Neural cell (in vitro differentiated cells): ENCODE data around the gene POLR1A. TPM values are rescaled to one million over a fixed set of nuclear protein-coding genes. Genes with fewer than 3 reads are reported as not detected.

Experiments
- H2AFZ ChIP-seq: fragments of 200-600, 300-800 bp; sonication (generic), shearing (Covaris generic); 2 replicates; pipeline ENCODE4 v1.6.0; 2014; ENCODE audit warnings: low read depth, mild to moderate bottlenecking, antibody characterized with exemption, low read length, moderate library complexity
- H3F3A ChIP-seq: fragments of 200-600 bp; shearing (Covaris generic); 2 replicates; pipeline ENCODE4 v1.6.1; 2016; ENCODE audit warnings: mild to moderate bottlenecking, moderate library complexity, mixed read lengths, antibody characterized with exemption, low read length; ENCODE audit not compliant: insufficient read depth, poor library complexity, severe bottlenecking
- H3K27ac ChIP-seq: fragments of 200-600, 300-800 bp; sonication (generic), shearing (Covaris generic); 2 replicates; pipeline ENCODE4 v1.5.1; 2014; ENCODE audit warnings: mild to moderate bottlenecking, low read length, moderate library complexity
- H3K27me3 ChIP-seq: fragments of 300-800, 200-600 bp; sonication (generic), shearing (Covaris generic); 2 replicates; pipeline ENCODE4 v1.6.0; 2014; ENCODE audit warnings: mild to moderate bottlenecking, low read depth, low read length, moderate library complexity; ENCODE audit not compliant: insufficient read depth
- H3K36me3 ChIP-seq: fragments of 300-800, 200-600 bp; sonication (generic), shearing (Covaris generic); 2 replicates; pipeline ENCODE4 v1.5.1; 2014; ENCODE audit warnings: mild to moderate bottlenecking, antibody characterized with exemption, low read length, moderate library complexity; ENCODE audit not compliant: insufficient read depth
- H3K4me2 ChIP-seq: fragments of 300-800, 200-600 bp; sonication (generic), shearing (Covaris generic); 2 replicates; pipeline ENCODE4 v1.6.0; 2014; ENCODE audit warnings: mild to moderate bottlenecking, low read length
- H3K4me3 ChIP-seq: fragments of 300-800, 200-600 bp; sonication (generic), shearing (Covaris generic); 2 replicates; pipeline ENCODE4 v1.5.1; 2014; ENCODE audit warnings: mild to moderate bottlenecking, low read length, moderate library complexity
- H3K79me2 ChIP-seq: fragments of 200-600 bp; shearing (Covaris generic); replicated peaks from 2 replicates; pipeline ENCODE4 v1.6.0; 2014; ENCODE audit warnings: mild to moderate bottlenecking, low read length, moderate library complexity; ENCODE audit not compliant: insufficient read depth
- H3K9ac ChIP-seq: fragments of 300-800, 200-600 bp; sonication (generic), shearing (Covaris generic); 2 replicates; pipeline ENCODE4 v1.6.1; 2016; ENCODE audit warnings: mild to moderate bottlenecking, low read length, mixed read lengths
- H3K9me2 ChIP-seq: fragments of 200-600 bp; shearing (Covaris generic); 2 replicates; pipeline ENCODE4 v1.6.1; 2016; ENCODE audit warnings: mild to moderate bottlenecking, low read length, mixed read lengths; ENCODE audit not compliant: insufficient read depth
- H3K9me3 ChIP-seq: fragments of 200-600, 300-800 bp; sonication (generic), shearing (Covaris generic); 2 replicates; pipeline ENCODE4 v1.6.1; 2016; ENCODE audit warnings: mild to moderate bottlenecking, mixed run types, low read length, moderate library complexity, mixed read lengths
- H4K20me1 ChIP-seq: fragments of 200-600 bp; shearing (Covaris generic); 2 replicates; pipeline ENCODE4 v1.6.1; 2016; ENCODE audit warnings: mild to moderate bottlenecking, mixed run types; ENCODE audit not compliant: insufficient read depth
- CTCF ChIP-seq: fragments of 450-650 bp; IDR thresholded peaks from 2 replicates; pipeline ENCODE4 v1.5.1; 2014; ENCODE audit warnings: antibody characterized with exemption, mild to moderate bottlenecking, moderate library complexity; ENCODE audit not compliant: poor library complexity, severe bottlenecking
- EP300 ChIP-seq: fragments of 450-650 bp; conservative IDR thresholded peaks from 2 replicates; pipeline ENCODE4 v1.6.1; 2014; ENCODE audit warnings: antibody characterized with exemption, mild to moderate bottlenecking, moderate library complexity; ENCODE audit not compliant: poor library complexity, severe bottlenecking
- EZH2 ChIP-seq: fragments of 200-600, 300-800 bp; shearing (Covaris generic), sonication (generic); IDR thresholded peaks from 2 replicates; pipeline ENCODE4 v1.6.1; 2014; ENCODE audit warnings: antibody characterized with exemption, low read length, borderline replicate concordance, mild to moderate bottlenecking; ENCODE audit not compliant: insufficient read depth, poor library complexity, severe bottlenecking
- MXI1 ChIP-seq: fragments of 450-650 bp; conservative IDR thresholded peaks from 2 replicates; pipeline ENCODE4 v1.6.1; 2014; ENCODE audit warnings: antibody characterized with exemption, mild to moderate bottlenecking; ENCODE audit not compliant: poor library complexity, severe bottlenecking
- POLR2AphosphoS5 ChIP-seq: IDR thresholded peaks from 2 replicates; pipeline ENCODE4 v1.6.1; 2012
- RAD21 ChIP-seq: fragments of 450-650 bp; conservative IDR thresholded peaks from 2 replicates; pipeline ENCODE4 v1.6.1; 2014; ENCODE audit warnings: antibody characterized with exemption, mild to moderate bottlenecking, moderate library complexity
- REST ChIP-seq: IDR thresholded peaks from 2 replicates; pipeline ENCODE4 v1.6.1; 2012; ENCODE audit warnings: borderline replicate concordance
- SMC3 ChIP-seq: fragments of 450-650 bp; conservative IDR thresholded peaks from 2 replicates; pipeline ENCODE4 v1.6.1; 2014; ENCODE audit warnings: antibody characterized with exemption, mild to moderate bottlenecking, moderate library complexity; ENCODE audit not compliant: poor library complexity
- TAF1 ChIP-seq: IDR thresholded peaks from 2 replicates; pipeline ENCODE4 v1.6.1; 2012; ENCODE audit warnings: low read depth
- polyA plus RNA-seq: library from polyadenylated mRNA; depleted of rRNA; stranded (reverse); fragments of >200 nt; gene quantifications from 2 replicates; pipeline ENCODE4 v1.2.3, GENCODE V29; 2014

The POLR1A gene
- polyA plus RNA-seq, 1 donor from 2014 or later: 5.4 TPM

- Histone ChIP-seq H3K9me3 (no peaks in the 10 kb centered on the region), H3K79me2 (no peaks in the 10 kb centered on the region), H3K4me2 (no peak overlapping the region), H3K36me3 (no peaks in the 10 kb centered on the region), H3K9me2 (no peaks in the 10 kb centered on the region), H2AFZ (no peak overlapping the region), H3K4me3 (no peak overlapping the region), H4K20me1 (no peaks in the 10 kb centered on the region), H3K9ac (no peak overlapping the region), H3K27me3 (no peaks in the 10 kb centered on the region), H3F3A (no peaks in the 10 kb centered on the region), H3K27ac (no peak overlapping the region)
- TF ChIP-seq TAF1 (no peak), SMC3 (no peak)
Observed at GRCh38 chr2:85995648-85996529, 109.8 kb downstream of the POLR1A start.

GRCh38 chr2:85994897-85995647 is 110.6 kb downstream of the POLR1A start:
- Histone ChIP-seq H2AFZ (no peak overlapping the region), H3F3A (no peaks in the 10 kb centered on the region), H3K4me2 (no peak overlapping the region), H3K9me3 (no peaks in the 10 kb centered on the region), H4K20me1 (no peaks in the 10 kb centered on the region), H3K9me2 (no peaks in the 10 kb centered on the region), H3K27ac (no peak overlapping the region), H3K4me3 (no peak overlapping the region), H3K36me3 (no peaks in the 10 kb centered on the region), H3K79me2 (no peaks in the 10 kb centered on the region), H3K27me3 (no peaks in the 10 kb centered on the region), H3K9ac (no peak overlapping the region)
- no peak for TF ChIP-seq CTCF

GRCh38 chr2:85994421-85994777 is 111.3 kb downstream of the POLR1A start:
- no peak overlapping the region for H3K4me2 ChIP-seq
- no peaks in the 10 kb centered on the region for H3K9me3 ChIP-seq
- H3K27ac ChIP-seq: no peak overlapping the region
- no peak overlapping the region for H2AFZ ChIP-seq
- no peak overlapping the region for H3K9ac ChIP-seq
- no peaks in the 10 kb centered on the region for H3K79me2 ChIP-seq
- TF ChIP-seq MXI1: no peak
- TF ChIP-seq EZH2: no peak
- no peak for TF ChIP-seq TAF1
- no peak for TF ChIP-seq CTCF
- no peak for TF ChIP-seq REST
- TF ChIP-seq POLR2AphosphoS5: no peak
- TF ChIP-seq RAD21: no peak
- no peak for TF ChIP-seq SMC3
- TF ChIP-seq EP300: no peak
- H4K20me1 ChIP-seq: no peaks in the 10 kb centered on the region
- H3K9me2 ChIP-seq: no peaks in the 10 kb centered on the region
- no peaks in the 10 kb centered on the region for H3K27me3 ChIP-seq
- H3K36me3 ChIP-seq: no peaks in the 10 kb centered on the region
- no peaks in the 10 kb centered on the region for H3F3A ChIP-seq
- no peak overlapping the region for H3K4me3 ChIP-seq
